Anterior cingulate cortex (tissue), 58 donors: ENCODE data around the gene POLL.

ENCODE experiments used
- DNase-seq, 58 donors: peaks; one replicate each; lab custom pipeline; 2025; lab: John Stamatoyannopoulos, UW

Gene POLL

GRCh38 chr10:101612086-101612485, 24.0 kb upstream of the POLL start:
- no peak for DNase-seq

- DNase-seq = no peak
These were observed 23.2 kb upstream of the POLL start for GRCh38 chr10:101611096-101611905.

- DNase-seq = no peak
These were observed 21.4 kb upstream of the POLL start for GRCh38 chr10:101609481-101609880.

DNA sequence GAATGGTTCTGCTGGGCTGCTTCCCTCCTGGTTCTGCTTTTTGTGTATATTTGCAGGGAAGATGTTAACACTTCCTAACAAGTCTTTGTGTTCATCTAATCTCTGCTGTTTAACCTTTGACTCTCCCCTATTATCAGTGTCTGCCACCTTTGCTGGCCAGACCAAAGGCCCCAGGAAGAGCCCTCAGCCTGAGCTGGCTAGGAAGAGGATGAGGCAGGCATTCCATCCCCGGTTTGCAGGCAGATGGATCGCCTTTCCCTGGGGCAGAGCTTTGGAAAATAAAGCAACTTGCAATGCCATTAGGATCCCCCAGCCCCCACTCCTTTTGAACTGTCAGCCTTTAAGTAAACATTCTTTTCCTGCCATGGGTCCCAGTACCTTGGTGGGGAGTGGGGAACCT, 19.1 kb upstream of the POLL start:
- DNase-seq = no peak

DNA sequence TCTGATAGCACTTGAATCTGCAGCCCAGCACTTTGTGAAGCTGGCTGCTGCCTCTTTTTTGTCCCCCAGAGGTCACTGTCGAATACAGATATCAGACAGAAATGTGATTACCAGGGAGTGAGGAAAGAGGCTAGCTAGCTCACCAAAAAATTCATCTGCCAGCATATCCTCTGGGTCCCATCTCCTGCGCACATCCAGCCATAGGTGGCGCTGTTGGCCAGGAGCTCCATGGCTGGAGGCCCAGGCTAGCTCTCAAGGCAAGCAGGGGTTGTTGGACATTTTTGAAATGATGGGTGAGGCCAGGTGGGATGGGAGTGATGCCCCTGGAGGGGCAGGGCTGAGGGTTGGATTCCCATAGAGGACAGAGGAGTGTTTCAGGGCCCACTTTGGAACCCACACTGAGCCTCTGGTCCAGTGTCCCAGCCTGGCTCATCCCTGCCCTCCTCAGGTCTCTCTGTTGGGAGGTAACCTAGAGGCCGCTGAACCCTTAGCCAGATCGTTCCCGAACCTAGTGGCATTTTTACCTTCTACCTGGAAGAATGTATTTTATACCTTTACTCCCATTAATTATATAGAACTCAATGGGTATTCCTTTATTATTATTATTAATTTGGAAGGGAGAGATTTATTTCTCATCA, 14.8 kb upstream of the POLL start:
- peak in 57 of 58 donors; percentile 8 to 85 (median 57) for DNase-seq

DNA sequence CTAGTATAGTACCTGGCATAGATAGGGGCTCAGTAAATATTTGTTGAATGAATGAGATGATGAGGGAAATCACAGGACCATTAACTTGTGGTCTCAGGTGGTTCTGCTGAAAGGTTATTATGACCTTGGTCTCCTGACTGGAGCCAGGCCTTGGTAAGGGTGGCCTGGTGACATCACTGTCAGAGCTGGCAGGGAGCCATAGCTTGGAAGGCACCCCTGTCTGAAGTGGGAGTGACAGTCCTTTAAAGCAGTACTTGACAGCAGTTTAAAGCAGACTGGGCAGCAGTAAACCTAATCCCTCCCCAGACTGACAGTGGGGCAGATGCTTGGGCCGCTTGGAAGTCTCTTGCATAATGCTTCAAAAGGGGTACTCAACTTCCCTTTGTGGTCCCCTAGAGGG, 13.5 kb upstream of the POLL start:
- peak in 1 of 58 donors; percentile 18 for DNase-seq

DNA sequence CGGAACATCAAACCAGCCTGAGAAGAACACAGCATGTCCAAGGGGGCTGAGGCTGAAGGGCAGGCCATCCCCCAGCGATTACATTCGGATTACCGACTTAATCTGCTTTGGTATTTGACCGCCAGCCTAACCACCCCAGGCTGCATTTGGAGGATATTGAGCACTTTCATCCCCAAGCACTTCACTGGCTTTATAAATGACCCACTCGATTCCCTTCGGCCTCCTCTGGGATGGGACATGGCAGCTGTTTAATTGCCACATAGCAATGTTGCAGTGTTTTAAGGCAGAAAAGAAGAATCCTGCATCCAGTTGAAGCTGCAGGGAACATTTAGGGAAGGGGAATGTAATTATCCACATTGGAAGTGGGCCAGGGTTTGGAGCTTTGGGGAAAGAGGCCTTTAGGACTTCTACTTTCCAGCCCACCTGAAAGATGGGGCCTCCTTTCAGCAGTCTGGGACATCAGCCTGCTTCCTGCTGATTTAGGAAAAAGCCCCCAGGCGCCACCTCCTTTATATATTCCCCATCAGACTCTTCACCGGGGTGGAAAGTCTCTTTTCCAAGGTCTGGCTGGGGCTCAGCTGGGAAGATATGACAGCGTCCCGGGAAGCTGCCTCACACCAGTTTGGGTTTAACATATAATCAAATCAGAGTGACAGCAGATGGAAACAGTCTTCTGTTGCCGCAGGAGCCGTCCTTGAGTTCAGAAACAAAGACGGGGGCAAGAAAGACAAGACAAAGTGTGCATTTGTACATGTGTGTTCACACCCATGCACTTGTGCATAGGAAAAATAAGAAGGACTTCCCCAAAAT, 9.2 kb upstream of the POLL start:
- no peak for DNase-seq

DNA sequence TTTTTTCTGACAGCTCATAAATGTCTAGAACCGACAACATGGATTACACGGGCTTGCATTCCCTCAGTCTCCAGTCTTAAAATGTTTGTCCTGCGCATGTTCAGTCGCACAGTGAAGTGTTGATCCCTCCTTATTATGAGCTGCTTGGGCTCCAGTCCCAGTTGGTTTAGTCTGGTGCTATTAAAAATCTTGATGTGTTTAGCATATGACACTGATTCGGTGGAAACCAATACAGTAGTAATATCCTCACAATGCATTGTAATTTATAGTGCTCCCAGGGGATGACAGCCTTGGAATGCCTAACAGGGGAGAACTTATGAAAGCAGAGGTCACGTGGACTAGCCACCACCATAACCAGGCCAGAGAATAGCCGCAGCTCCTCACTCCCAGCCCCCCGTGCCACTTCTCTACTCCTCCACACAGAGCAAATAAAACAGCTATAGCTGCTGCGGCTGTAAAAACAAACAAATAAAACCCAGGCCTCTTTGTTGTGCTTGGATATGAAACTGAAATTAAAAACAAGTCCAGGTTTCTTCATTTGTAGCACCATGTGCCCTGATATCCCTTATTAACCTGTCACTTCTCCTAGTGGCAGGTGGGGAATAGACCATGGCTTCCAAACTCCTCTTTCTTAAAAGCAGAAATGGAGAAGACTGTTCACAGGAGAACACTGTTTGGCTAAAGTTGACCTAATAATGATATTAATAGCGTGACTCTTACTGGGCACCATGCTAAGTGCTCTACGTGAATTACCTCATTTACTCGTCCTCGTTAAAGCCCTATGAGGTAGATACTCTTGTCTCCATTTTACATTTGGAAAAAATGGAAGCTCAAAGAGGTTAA, 7.8 kb upstream of the POLL start:
- DNase-seq = no peak

GRCh38 chr10:101593331-101593730, 5.3 kb upstream of the POLL start:
- DNase-seq = peak in 1 of 58 donors; percentile 24

DNA sequence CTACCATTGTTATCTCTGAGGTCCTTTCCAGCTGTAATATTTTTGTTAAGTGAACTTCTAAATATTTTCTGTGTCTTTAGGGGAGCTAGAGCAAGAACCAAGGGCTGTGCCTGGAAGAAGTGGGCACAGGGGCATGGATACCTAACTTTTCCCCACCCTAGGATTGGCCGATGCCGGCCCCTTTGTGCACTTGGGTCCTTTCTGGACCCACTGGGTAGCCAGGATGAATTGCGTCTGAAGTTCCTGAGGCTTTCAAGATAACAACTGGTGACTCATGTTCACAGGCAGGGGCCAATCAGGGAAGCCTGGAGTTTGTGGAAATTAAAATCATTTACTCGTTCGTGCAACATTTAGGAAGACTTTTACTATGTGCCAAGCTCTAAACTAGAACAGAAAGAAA, 822 bp upstream of the POLL start:
- DNase-seq = no peak

DNA sequence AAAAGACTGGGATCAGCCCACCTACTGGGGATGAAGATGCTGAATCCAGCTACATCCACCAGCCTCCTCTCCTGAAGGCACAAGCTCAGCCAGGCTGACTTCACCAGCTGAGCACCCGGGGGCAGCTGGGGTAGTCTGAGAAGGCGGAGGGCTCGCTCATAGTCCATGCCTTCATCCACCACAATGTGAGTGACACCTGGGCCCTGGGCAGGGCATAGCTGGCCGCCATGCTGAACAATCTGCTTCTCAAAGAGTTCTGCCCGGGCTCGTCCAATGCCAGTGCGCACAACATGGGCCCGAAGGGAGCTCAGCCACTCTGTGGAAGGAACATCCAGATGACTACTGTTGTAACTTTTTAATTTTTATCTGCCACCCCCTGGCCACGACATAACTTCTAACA, 2.2 kb downstream of the POLL start:
- DNase-seq = no peak

DNA sequence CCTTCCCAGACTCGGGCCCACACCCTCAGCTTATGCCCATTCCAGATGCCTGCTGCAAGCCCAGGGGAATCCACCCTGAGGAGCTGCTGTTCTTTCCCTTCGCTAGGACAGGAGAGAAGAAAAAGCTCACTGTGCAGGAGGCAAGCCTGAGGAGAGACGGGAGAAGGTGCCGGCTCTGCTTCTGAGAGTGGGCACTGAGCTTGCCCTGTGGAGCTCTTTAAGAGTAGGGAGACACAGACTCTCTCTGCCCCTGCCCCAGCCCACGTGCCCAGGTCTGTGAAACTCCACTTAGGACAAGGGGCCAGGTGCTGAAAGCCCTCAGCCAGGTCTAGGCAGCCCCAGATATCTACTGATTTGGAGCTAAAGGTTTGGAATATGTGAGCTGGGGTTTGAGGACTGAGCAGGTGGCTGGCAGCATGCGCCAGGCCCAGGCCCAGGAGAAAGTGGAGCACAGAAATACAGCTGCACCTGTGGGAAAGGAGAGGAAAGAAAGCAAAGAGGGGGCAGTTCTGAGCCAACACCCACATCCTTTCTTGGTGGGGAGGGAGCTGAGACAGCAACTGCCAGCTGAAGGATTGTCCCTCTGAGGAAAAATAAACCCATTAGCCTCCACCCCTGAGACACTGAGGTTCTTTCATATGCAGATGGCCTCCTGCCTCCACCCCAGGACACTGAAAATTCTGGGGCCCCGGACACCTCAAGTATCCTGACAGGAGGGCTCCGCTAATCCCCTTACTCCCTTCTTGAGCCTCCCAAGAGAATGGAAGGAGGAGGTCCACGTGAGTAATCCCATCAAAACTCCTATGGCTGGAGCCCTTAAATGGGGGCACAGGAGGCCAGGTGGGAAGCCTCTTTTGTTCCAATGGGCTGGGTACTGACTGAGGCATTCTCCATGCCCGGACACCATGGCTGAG, 7.3 kb downstream of the POLL start:
- no peak for DNase-seq

- DNase-seq = no peak
These were observed 8.6 kb downstream of the POLL start for GRCh38 chr10:101579516-101579870.

- DNase-seq = no peak
These were observed 9.1 kb downstream of the POLL start for GRCh38 chr10:101578803-101579515.

DNA sequence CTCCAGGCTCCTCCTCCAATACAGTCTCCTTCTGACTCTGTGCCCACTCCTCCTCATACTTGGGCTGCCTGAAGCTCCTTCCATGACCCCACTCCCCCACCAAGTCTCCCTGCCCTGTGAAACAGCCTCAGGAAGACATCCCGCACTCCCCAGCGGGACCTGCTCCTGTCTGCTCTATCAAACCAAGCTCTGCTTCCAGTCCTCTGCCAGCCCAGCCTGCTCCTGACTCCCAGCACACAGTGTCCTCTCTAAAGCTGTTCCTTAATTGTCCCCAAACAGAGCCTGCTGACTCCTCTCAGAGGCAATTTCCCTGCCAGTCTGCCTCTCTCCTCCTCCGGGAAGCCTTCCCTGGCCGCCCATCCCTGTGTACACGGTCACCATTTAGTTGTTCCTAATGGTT, 9.9 kb downstream of the POLL start:
- peak in 1 of 58 donors; percentile 7 for DNase-seq

DNA sequence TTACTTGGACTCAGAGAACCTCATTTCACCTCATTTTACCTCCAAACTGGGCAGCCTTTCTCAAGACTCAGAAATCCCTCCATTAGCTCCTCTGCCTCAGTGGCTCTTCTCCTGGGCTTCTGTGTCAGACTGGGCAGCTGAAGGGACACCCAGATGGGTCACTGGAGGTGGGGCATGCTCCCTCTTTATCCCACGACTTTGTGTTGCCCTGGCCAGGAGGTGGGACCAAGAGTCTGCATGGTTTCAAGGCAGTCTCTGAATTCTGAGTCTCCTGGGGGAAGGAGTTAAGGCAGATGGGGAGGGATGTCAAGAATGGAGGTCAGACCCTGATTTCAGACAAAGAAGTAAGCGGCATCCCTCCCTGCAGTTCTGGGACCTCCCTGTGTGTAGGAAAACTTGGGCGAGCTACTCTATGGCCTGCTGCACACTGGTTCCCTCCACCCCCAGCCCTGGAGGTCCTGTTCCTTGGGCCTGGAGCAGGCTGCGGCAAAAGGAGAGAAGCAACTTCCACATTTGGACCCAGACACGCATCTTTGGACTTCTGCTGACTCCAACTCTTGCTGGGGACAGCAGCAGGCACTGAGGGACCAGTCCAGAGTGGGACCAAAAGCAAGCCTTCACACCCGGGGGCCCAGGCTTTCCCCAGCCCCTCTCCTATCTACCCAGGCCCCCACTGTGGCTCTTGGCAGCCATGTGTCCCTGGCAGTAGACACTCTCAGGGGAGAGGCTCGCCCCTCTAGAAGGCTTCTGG, 10.8 kb downstream of the POLL start:
- no peak for DNase-seq

DNA sequence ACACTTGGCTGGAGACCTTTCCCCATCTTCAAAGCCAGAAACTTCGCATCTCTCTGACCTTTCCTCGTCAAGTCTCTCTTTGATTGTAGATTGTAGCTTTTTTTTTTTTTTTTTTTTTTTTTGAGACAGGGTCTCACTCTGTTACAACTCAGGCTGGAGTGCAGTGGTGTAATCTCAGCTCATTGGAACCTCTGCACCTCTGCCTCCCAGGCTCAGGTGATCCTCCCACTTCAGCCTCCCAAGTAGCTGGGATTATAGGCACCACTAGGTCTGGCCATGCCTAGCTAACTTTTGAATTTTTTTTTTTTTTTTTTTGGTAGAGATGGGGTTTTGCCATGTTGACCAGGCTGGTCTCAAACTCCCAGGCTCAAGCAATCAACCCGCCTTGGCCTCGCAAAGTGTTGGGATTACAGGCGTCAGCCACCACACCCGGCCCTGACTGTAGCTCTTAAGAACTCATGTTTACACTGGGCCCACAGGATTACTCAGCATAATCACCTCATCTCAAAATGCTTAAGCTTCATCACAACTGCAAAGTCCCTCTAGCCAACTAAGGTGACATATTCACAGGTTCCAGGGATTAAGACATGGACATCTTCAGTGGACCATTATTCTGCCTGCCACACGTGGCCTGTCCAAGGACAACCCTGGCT, 11.7 kb downstream of the POLL start:
- no peak for DNase-seq
